ENCODE measurements around the gene CDR2L. TPM values are rescaled to one million over a fixed set of nuclear protein-coding genes. Genes with fewer than 3 reads are reported as not detected.
A peak's percentile ranks its signal among the peaks of the same experiment; 100 is the strongest.

The CDR2L gene
- total and polyA plus RNA-seq, 4 donors = 8.5 to 19.0 (median 11.2) TPM

DNA sequence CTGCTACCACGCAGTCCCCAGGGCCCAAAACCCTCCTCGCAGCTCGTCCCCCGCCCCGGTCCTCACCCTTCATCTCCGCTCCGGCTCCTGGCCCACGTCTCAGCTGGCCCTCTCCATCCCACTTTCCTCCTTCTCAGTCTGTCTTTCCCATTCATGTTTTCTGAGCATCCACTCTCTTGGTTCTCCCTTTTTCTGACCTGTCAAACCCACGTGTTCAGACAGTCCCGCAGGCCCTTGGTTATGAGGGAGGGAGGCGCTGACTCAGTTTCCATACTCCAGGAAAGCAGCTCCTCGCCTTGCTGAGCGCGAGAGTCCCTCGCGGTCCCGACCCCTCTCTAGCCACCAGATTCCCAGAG lies 14.5 kb upstream of the CDR2L start:
- Histone ChIP-seq H3K27ac (ENCODE audit: low read depth in 1 of 2, low read length in 1 of 2) (no peak overlapping the region), H3K9me3 (ENCODE audit: control insufficient read depth in 4 of 4, insufficient read depth in 3 of 4, low read length in 3 of 4) (no peaks in the 10 kb centered on the region), H3K36me3 (ENCODE audit: control insufficient read depth in 4 of 4, insufficient read depth in 4 of 4, low read length in 4 of 4) (no peaks in the 10 kb centered on the region), H3K4me1 (ENCODE audit: control insufficient read depth in 5 of 5, insufficient read depth in 5 of 5, low read length in 5 of 5) (peaks cover 0 to 10% (median 0%) of the 10 kb centered on the region in 5 donors), H3K27me3 (ENCODE audit: control insufficient read depth in 3 of 3, insufficient read depth in 3 of 3, low read length in 2 of 3) (peaks cover 0 to 15% (median 14%) of the 10 kb centered on the region in 3 donors), H3K9ac (ENCODE audit: insufficient read depth in 1 of 2, low read length in 2 of 2) (no peak overlapping the region), H3K4me3 (peak overlapping the region; percentile 32)
- ATAC-seq (ENCODE audit: insufficient read depth, low FRiP score) (no peak), DNase-seq (no peak)
- 18 to 22% methylated on average over 17 of the region's 17 CpGs for WGBS, 2 donors
- TF ChIP-seq CTCF (IDR thresholded peaks at IDR 0.05; ENCODE audit: control extremely low read depth, extremely low read depth) = no peak

DNA sequence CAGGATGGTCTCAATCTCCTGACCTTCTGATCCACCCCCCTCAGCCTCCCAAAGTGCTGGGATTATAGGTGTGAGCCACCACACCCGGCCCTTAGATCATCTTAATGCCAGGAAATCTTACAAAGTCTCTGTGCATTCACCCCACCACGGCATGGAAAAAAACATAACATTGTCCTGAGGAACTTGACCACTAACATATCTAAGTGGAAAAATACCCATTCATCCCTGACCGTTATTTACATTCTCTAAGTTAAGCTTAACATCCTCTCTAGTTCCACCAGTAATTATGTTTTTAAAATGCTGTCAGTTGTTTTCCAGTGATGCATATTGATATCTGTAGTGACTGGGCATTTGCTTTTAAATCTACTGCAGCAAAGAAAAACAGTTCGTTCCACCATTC lies 11.5 kb upstream of the CDR2L start:
- Histone ChIP-seq H3K27me3 (ENCODE audit: control insufficient read depth in 3 of 3, insufficient read depth in 3 of 3, low read length in 2 of 3) (peaks cover 0 to 13% (median 12%) of the 10 kb centered on the region in 3 donors), H3K27ac (ENCODE audit: low read depth in 1 of 2, low read length in 1 of 2) (no peak overlapping the region), H3K4me1 (ENCODE audit: control insufficient read depth in 5 of 5, insufficient read depth in 5 of 5, low read length in 5 of 5) (peaks cover 0 to 10% (median 0%) of the 10 kb centered on the region in 5 donors), H3K9me3 (ENCODE audit: control insufficient read depth in 4 of 4, insufficient read depth in 3 of 4, low read length in 3 of 4) (no peaks in the 10 kb centered on the region), H3K36me3 (ENCODE audit: control insufficient read depth in 4 of 4, insufficient read depth in 4 of 4, low read length in 4 of 4) (no peaks in the 10 kb centered on the region), H3K9ac (ENCODE audit: insufficient read depth in 1 of 2, low read length in 2 of 2) (no peak overlapping the region), H3K4me3 (no peak overlapping the region)
- no peak for ATAC-seq (ENCODE audit: insufficient read depth, low FRiP score)
- DNase-seq = no peak
- TF ChIP-seq CTCF (IDR thresholded peaks at IDR 0.05; ENCODE audit: control extremely low read depth, extremely low read depth) = no peak
- WGBS, 2 donors = 82% methylated on average over 4 of the region's 4 CpGs

DNA sequence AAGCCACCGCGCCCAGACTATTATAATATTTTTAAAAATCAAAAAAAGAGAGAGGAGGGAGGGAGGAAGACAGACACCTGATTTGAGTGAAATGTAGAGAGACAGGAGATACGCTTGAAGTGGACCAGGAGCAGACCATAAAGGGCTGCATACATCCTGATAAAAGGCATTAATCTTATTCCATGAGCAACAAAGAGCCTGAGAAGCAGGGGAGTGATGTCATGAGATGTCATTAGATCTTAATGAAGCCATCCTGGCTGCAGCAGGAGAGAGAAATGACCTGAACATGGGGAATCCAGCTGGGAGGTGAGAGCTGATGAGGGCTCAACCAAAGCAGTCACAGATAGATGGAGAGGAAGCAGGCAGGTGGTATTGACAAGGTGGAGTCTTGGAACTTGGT lies 9.6 kb upstream of the CDR2L start:
- no peak overlapping the region for H3K4me3 ChIP-seq
- no peak for ATAC-seq (ENCODE audit: insufficient read depth, low FRiP score)
- H3K36me3 ChIP-seq (ENCODE audit: control insufficient read depth in 4 of 4, insufficient read depth in 4 of 4, low read length in 4 of 4) = no peaks in the 10 kb centered on the region
- H3K9ac ChIP-seq (ENCODE audit: insufficient read depth in 1 of 2, low read length in 2 of 2) = no peak overlapping the region
- no peak overlapping the region for H3K27ac ChIP-seq (ENCODE audit: low read depth in 1 of 2, low read length in 1 of 2)
- peaks cover 0 to 12% (median 10%) of the 10 kb centered on the region in 3 donors for H3K27me3 ChIP-seq (ENCODE audit: control insufficient read depth in 3 of 3, insufficient read depth in 3 of 3, low read length in 2 of 3)
- TF ChIP-seq CTCF (IDR thresholded peaks at IDR 0.05; ENCODE audit: control extremely low read depth, extremely low read depth) = no peak
- no peak for DNase-seq
- H3K9me3 ChIP-seq (ENCODE audit: control insufficient read depth in 4 of 4, insufficient read depth in 3 of 4, low read length in 3 of 4) = no peaks in the 10 kb centered on the region
- WGBS, 2 donors = 90 to 94% methylated on average over 3 of the region's 3 CpGs
- peaks cover 0 to 13% (median 9%) of the 10 kb centered on the region in 5 donors for H3K4me1 ChIP-seq (ENCODE audit: control insufficient read depth in 5 of 5, insufficient read depth in 5 of 5, low read length in 5 of 5)

DNA sequence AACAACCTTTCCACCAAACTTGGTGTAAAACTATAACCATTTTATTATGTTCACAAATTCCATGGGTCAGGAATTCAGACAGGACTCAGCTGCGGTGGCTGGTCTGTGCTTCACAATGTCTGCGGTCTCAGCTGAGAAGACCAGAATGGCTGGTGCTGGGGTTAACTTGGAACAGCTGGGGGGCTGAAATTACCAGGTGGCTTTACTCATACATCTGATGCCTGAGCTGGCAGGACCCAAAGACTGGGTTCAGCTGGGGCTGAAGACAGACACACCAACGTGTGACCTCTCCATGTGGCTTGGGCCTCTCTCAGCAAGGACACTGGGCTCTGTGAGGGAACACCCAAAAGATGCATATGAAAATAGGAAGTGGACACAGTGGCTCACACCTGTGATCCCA lies 9.2 kb upstream of the CDR2L start:
- Histone ChIP-seq H3K4me1 (ENCODE audit: control insufficient read depth in 5 of 5, insufficient read depth in 5 of 5, low read length in 5 of 5) (peaks cover 0 to 9% (median 5%) of the 10 kb centered on the region in 5 donors), H3K4me3 (no peak overlapping the region), H3K36me3 (ENCODE audit: control insufficient read depth in 4 of 4, insufficient read depth in 4 of 4, low read length in 4 of 4) (no peaks in the 10 kb centered on the region), H3K27ac (ENCODE audit: low read depth in 1 of 2, low read length in 1 of 2) (no peak overlapping the region), H3K27me3 (ENCODE audit: control insufficient read depth in 3 of 3, insufficient read depth in 3 of 3, low read length in 2 of 3) (peaks cover 0 to 7% (median 6%) of the 10 kb centered on the region in 3 donors), H3K9me3 (ENCODE audit: control insufficient read depth in 4 of 4, insufficient read depth in 3 of 4, low read length in 3 of 4) (no peaks in the 10 kb centered on the region), H3K9ac (ENCODE audit: insufficient read depth in 1 of 2, low read length in 2 of 2) (no peak overlapping the region)
- WGBS, 2 donors = 73 to 82% methylated on average over 3 of the region's 3 CpGs
- no peak for ATAC-seq (ENCODE audit: insufficient read depth, low FRiP score)
- DNase-seq = no peak
- TF ChIP-seq CTCF (IDR thresholded peaks at IDR 0.05; ENCODE audit: control extremely low read depth, extremely low read depth) = no peak

Measured in lung (tissue), 12 donors.